Loucy (cell line): ENCODE measurements around the gene SV2B.

ENCODE experiments used
- EZH2phosphoT487 ChIP-seq: fragments of 200-600 bp; IDR thresholded peaks from 2 replicates; pipeline ENCODE4 v1.6.1; 2018; ENCODE audit warnings: antibody characterized with exemption, mild to moderate bottlenecking, moderate library complexity, borderline replicate concordance
- TF ChIP-seq, protein P1 (sequence below): fragments of 200-600 bp; sonication (generic); conservative IDR thresholded peaks from 2 replicates; pipeline ENCODE4 v1.5.1; 2014; ENCODE audit warnings: mild to moderate bottlenecking, antibody characterized with exemption, low read length

- TF ChIP-seq, protein P1, sequence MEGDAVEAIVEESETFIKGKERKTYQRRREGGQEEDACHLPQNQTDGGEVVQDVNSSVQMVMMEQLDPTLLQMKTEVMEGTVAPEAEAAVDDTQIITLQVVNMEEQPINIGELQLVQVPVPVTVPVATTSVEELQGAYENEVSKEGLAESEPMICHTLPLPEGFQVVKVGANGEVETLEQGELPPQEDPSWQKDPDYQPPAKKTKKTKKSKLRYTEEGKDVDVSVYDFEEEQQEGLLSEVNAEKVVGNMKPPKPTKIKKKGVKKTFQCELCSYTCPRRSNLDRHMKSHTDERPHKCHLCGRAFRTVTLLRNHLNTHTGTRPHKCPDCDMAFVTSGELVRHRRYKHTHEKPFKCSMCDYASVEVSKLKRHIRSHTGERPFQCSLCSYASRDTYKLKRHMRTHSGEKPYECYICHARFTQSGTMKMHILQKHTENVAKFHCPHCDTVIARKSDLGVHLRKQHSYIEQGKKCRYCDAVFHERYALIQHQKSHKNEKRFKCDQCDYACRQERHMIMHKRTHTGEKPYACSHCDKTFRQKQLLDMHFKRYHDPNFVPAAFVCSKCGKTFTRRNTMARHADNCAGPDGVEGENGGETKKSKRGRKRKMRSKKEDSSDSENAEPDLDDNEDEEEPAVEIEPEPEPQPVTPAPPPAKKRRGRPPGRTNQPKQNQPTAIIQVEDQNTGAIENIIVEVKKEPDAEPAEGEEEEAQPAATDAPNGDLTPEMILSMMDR, result no peak
- TF ChIP-seq EZH2phosphoT487, result no peak
These were observed 16.3 kb downstream of the SV2B start for GRCh38 chr15:91116113-91117067.
